Chondrocyte (in vitro differentiated cells): ENCODE data around the gene SLC39A11. TPM values are rescaled to one million over a fixed set of nuclear protein-coding genes. Genes with fewer than 3 reads are reported as not detected.

ENCODE experiments used
- DNase-seq: peaks from one replicate; pipeline ENCODE4 v3.0.0; 2021; ENCODE audit warnings: mixed read lengths, low spot score
- H3K27ac Mint-ChIP-seq: one replicate; pipeline ENCODE4 v1.8.0; 2021; ENCODE audit warnings: mild to moderate bottlenecking, moderate library complexity, mixed read lengths; ENCODE audit not compliant: unreplicated experiment
- H3K27me3 Mint-ChIP-seq: 2 replicates; pipeline ENCODE4 v1.8.0; 2021; ENCODE audit warnings: low read depth, mixed read lengths
- H3K36me3 Mint-ChIP-seq: 2 replicates; pipeline ENCODE4 v1.8.0; 2021; ENCODE audit warnings: low read depth, mixed read lengths
- H3K4me1 Mint-ChIP-seq: 2 replicates; pipeline ENCODE4 v1.8.0; 2021; ENCODE audit warnings: low read depth, mild to moderate bottlenecking, mixed read lengths
- H3K4me3 Mint-ChIP-seq: one replicate; pipeline ENCODE4 v1.8.0; 2021; ENCODE audit warnings: mild to moderate bottlenecking, moderate library complexity, mixed read lengths; ENCODE audit not compliant: unreplicated experiment
- H3K9me3 Mint-ChIP-seq: 2 replicates; pipeline ENCODE4 v1.8.0; 2021; ENCODE audit warnings: low read depth, mixed read lengths
- CTCF ChIP-seq: fragments of 200-600 bp; sonication (generic); IDR thresholded peaks from 2 replicates; pipeline ENCODE4 v1.5.0; 2021; ENCODE audit warnings: antibody characterized with exemption, mild to moderate bottlenecking, moderate library complexity
- total RNA-seq: library from RNA; stranded (reverse); gene quantifications from 3 replicates; pipeline ENCODE4 v1.2.1, GENCODE V29; 2021

Gene SLC39A11
- total RNA-seq, 1 donor from 2014 or later, result 25.3 TPM

GRCh38 chr17:72667096-72668063 is 425.1 kb downstream of the SLC39A11 start:
- Mint-ChIP-seq H3K4me3 (no peak overlapping the region), H3K4me1 (peaks cover 10% of the 10 kb centered on the region), H3K27me3 (no peaks in the 10 kb centered on the region), H3K9me3 (peaks cover 4% of the 10 kb centered on the region), H3K36me3 (peaks cover 7% of the 10 kb centered on the region), H3K27ac (no peak overlapping the region)
- DNase-seq, result no peak
- TF ChIP-seq CTCF, result no peak

- TF ChIP-seq CTCF, result no peak
- H3K27me3 Mint-ChIP-seq, result no peaks in the 10 kb centered on the region
- peaks cover 7% of the 10 kb centered on the region for H3K36me3 Mint-ChIP-seq
- no peak overlapping the region for H3K4me3 Mint-ChIP-seq
- no peak overlapping the region for H3K27ac Mint-ChIP-seq
- H3K9me3 Mint-ChIP-seq, result peaks cover 4% of the 10 kb centered on the region
- peaks cover 10% of the 10 kb centered on the region for H3K4me1 Mint-ChIP-seq
- DNase-seq, result no peak
These were observed 426.3 kb downstream of the SLC39A11 start for GRCh38 chr17:72665852-72666851.

- no peak for TF ChIP-seq CTCF
- no peak overlapping the region for H3K4me3 Mint-ChIP-seq
- no peaks in the 10 kb centered on the region for H3K9me3 Mint-ChIP-seq
- H3K27me3 Mint-ChIP-seq, result no peaks in the 10 kb centered on the region
- H3K36me3 Mint-ChIP-seq, result no peaks in the 10 kb centered on the region
- no peak for DNase-seq
- H3K27ac Mint-ChIP-seq, result no peak overlapping the region
- peaks cover 10% of the 10 kb centered on the region for H3K4me1 Mint-ChIP-seq
These were observed 429.7 kb downstream of the SLC39A11 start for GRCh38 chr17:72662827-72663190.

- H3K9me3 Mint-ChIP-seq, result no peaks in the 10 kb centered on the region
- no peaks in the 10 kb centered on the region for H3K36me3 Mint-ChIP-seq
- no peak overlapping the region for H3K27ac Mint-ChIP-seq
- TF ChIP-seq CTCF, result peak; percentile 16
- peaks cover 10% of the 10 kb centered on the region for H3K4me1 Mint-ChIP-seq
- no peak overlapping the region for H3K4me3 Mint-ChIP-seq
- no peak for DNase-seq
- no peaks in the 10 kb centered on the region for H3K27me3 Mint-ChIP-seq
These were observed 430.3 kb downstream of the SLC39A11 start for GRCh38 chr17:72661945-72662826.
